HG02588 (cell line): ENCODE results near the gene DCTN1.
A peak's percentile ranks its signal among the peaks of the same experiment; 100 is the strongest.
"Not testable (repeated sequence)": the region's sequence is repeated elsewhere in the genome, so short reads cannot be mapped to it uniquely, and the experiment has no call there.

ENCODE experiments used
- ATAC-seq: cut with Tn5 transposase; IDR thresholded peaks from one replicate; pipeline ENCODE4 v1.9.1; 2021; ENCODE audit warnings: mild to moderate bottlenecking, moderate library complexity; ENCODE audit not compliant: unreplicated experiment

DCTN1 gene

GRCh38 chr2:74379851-74380789 is at the start of gene DCTN1:
DCTN1 (minus strand) TSS chr2:74380311; CDS start chr2:74380037, 274 bp downstream.
- ATAC-seq = no peak

GRCh38 chr2:74428675-74429074 is 48.6 kb upstream of the DCTN1 start:
- no peak for ATAC-seq

GRCh38 chr2:74427551-74427950 is 47.4 kb upstream of the DCTN1 start:
- no peak for ATAC-seq

- no peak for ATAC-seq
Measured at GRCh38 chr2:74426181-74426758, 46.2 kb upstream of the DCTN1 start.

- ATAC-seq = no peak
Measured at GRCh38 chr2:74425523-74425922, 45.4 kb upstream of the DCTN1 start.

GRCh38 chr2:74424995-74425406 is 44.9 kb upstream of the DCTN1 start:
- no peak for ATAC-seq

- no peak for ATAC-seq
Measured at GRCh38 chr2:74424139-74424992, 44.3 kb upstream of the DCTN1 start.

GRCh38 chr2:74423231-74424095 is 43.4 kb upstream of the DCTN1 start:
- no peak for ATAC-seq

GRCh38 chr2:74421221-74421870 is 41.2 kb upstream of the DCTN1 start, which contains the start of the genes C2orf81 and WDR54:
C2orf81 (minus strand) TSS chr2:74421619; CDS start chr2:74421560, 59 bp downstream.
WDR54 (plus strand) TSS chr2:74421730; CDS start chr2:74422154, 424 bp downstream.
- peak; percentile 90 for ATAC-seq

- ATAC-seq = not testable (repeated sequence)
Measured at GRCh38 chr2:74420443-74421103, 40.5 kb upstream of the DCTN1 start.

- no peak for ATAC-seq
Measured at GRCh38 chr2:74420006-74420405, 39.9 kb upstream of the DCTN1 start.

GRCh38 chr2:74419345-74419744 is 39.2 kb upstream of the DCTN1 start:
- no peak for ATAC-seq

GRCh38 chr2:74418312-74418711 is 38.2 kb upstream of the DCTN1 start:
- ATAC-seq = no peak

- ATAC-seq = no peak
Measured at GRCh38 chr2:74417763-74418162, 37.7 kb upstream of the DCTN1 start.

GRCh38 chr2:74417197-74417596 is 37.1 kb upstream of the DCTN1 start:
- ATAC-seq = no peak

GRCh38 chr2:74416778-74417177 is 36.7 kb upstream of the DCTN1 start:
- ATAC-seq = no peak

GRCh38 chr2:74415762-74416395 is 35.8 kb upstream of the DCTN1 start:
- ATAC-seq = no peak

GRCh38 chr2:74414881-74415761 is 35.0 kb upstream of the DCTN1 start:
- ATAC-seq = peak; percentile 50
